22Rv1 (cell line): Measurements from ENCODE around the gene MYPOP.

Experiments used
- H3K27ac ChIP-seq: fragments of 450-650 bp; 2 replicates; pipeline ENCODE4 v1.5.1; 2017
- ZFX ChIP-seq: fragments of 450-650 bp; IDR thresholded peaks from 2 replicates; pipeline ENCODE4 v1.6.1; 2017; ENCODE audit warnings: antibody characterized with exemption, borderline replicate concordance
- TF ChIP-seq, protein P1 (sequence below): fragments of 450-650 bp; IDR thresholded peaks from 2 replicates; pipeline ENCODE4 v1.5.1; 2017; ENCODE audit warnings: mild to moderate bottlenecking

The MYPOP gene

DNA sequence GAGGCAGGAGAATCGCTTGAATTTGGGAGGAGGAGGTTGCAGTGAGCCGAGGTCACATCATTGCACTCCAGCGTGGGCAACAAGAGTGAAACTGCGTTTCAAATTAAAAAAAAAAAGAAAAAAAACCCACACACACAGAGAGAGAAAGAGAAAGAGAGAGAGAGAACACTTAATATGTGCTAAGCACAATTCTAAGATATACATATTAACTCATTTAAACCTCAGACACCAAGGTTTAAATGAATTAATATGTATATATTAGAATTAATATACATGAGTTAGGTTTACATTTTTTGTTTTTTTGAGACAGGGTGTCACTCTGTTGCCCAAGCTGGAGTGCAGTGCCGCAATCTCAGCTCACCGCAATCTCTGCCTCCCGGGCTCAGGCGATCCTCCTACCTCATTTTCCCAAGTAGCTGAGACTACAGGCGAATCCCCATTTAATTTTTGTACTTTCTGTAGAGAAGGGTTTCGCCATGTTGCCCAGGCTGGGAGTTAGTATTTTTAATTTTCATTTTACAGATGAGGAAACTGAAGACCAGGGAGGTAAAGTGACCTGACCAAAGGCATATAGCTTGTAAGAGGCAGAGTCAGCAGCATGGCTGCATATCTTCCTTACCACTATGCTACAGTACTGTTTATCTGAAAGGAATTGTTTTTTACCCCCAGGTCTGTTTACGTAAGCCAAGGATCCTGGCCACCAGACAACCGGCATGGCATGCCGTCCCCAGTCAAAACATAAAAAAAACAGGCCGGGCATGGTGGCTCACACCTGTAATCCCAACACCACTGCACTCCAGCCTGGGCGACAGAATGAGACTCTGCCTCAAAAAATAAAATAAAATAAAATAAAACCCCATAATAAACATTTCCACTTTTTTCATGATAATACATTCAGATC lies 41.8 kb downstream of the MYPOP start:
- peak overlapping the region; percentile 88 for H3K27ac ChIP-seq
- TF ChIP-seq, protein P1, sequence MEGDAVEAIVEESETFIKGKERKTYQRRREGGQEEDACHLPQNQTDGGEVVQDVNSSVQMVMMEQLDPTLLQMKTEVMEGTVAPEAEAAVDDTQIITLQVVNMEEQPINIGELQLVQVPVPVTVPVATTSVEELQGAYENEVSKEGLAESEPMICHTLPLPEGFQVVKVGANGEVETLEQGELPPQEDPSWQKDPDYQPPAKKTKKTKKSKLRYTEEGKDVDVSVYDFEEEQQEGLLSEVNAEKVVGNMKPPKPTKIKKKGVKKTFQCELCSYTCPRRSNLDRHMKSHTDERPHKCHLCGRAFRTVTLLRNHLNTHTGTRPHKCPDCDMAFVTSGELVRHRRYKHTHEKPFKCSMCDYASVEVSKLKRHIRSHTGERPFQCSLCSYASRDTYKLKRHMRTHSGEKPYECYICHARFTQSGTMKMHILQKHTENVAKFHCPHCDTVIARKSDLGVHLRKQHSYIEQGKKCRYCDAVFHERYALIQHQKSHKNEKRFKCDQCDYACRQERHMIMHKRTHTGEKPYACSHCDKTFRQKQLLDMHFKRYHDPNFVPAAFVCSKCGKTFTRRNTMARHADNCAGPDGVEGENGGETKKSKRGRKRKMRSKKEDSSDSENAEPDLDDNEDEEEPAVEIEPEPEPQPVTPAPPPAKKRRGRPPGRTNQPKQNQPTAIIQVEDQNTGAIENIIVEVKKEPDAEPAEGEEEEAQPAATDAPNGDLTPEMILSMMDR, result no peak

DNA sequence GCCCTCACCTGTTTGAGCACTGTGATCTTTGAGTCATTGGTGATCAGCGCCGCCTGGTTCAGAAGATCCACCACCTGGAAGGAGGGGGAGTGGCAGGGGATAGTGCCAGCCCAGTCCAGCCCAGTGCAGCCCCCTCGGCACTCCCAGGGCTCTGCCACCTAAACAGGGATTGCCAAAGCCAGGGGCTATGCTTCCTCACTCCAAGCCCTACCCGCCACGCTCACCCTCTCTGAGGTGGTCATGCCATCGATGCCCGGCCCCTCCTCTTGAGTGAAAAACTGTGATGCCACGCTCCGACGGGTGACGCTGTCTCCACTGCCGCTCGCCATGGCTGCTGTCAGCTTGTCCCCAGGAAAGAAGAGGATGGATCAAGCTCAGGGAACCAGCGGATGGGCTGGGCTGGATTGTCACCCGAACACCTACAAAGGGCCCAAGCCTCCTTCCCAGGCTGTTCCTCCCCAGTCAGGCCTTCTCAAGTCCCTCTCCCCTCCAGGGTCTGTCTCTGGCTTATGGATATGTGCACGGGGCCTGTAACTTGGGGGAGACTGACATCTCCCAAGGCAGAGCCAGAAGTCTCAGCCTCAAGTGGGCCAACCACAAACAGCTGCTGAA lies 48.1 kb downstream of the MYPOP start:
- TF ChIP-seq, protein P1, result no peak
- no peak for TF ChIP-seq ZFX
- H3K27ac ChIP-seq, result no peak overlapping the region

DNA sequence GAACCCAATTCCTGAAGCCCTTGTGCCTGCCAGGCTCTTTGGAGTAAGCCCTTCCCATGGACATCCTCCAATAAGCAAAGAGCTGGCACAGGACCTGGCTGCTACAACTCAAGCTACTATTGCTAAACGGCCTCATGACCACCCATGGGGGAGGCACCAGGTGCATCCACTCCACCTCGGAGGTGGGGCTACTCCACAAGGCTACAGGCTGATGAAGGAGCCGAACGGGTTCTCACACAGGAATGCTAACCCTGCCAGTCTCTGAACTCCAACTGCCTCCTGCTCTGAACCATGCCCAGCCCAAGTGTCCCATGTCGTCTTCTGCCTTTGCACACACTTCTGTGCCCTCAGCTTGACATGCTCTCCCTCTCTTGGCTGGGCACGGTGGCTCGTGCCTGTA lies 49.4 kb downstream of the MYPOP start:
- H3K27ac ChIP-seq, result no peak overlapping the region
- TF ChIP-seq, protein P1, result no peak
- TF ChIP-seq ZFX, result no peak

DNA sequence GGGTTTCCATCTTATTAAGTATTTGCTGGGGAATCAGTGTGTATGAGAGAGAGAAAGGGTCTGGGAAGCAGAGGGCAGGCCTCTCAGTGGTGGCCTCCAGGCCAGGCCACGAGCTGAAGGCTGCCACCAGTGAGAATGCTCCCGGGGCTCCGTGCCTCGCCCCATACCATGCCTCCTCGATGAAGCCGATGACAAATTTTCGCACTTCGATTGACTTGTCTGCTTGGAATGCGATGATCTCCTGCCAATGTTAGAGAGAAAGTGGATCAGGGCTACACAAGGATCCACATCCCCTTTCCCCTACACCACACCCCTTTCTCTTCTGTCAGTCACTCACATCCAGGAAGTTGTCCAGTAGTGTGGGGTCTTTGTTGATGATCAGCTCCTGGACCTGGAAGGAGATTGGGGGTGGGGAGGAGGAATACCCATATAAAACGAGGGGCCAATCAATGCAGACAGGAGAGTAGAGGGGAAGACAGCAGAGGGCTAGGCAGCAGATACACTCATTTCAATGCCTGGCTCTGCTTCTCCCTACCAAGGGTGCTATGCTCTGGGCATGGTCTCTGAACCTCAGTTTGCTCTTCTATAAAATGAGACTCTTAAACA lies 50.2 kb downstream of the MYPOP start:
- no peak overlapping the region for H3K27ac ChIP-seq
- TF ChIP-seq ZFX, result no peak

- TF ChIP-seq ZFX, result no peak
- TF ChIP-seq, protein P1, result peak; percentile 30
Measured at GRCh38 chr19:45848922-45849321, 53.5 kb downstream of the MYPOP start.

DNA sequence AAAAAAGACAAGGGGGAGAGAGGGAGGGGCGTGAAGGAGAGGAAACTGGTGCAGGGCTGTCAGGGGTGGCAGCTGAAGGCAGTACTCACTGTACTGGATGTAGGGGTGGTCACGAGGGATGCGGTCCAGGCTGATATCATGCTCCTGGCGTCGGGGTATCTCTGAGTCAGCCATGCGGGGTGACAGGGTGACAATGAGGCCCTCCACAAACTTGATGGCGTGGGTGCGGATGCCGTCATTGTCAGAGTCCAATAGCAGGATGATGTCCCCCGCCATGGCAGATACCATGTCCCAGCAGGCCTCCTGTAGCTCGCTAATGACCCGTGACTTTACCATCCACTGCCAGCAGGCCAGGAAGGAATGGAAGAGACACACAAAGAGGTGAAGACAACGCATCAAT lies 54.8 kb downstream of the MYPOP start:
- TF ChIP-seq, protein P1, result no peak
- TF ChIP-seq ZFX, result no peak
- H3K27ac ChIP-seq, result no peak overlapping the region

More at GRCh38 chr19:45848922-45849321, 53.5 kb downstream of the MYPOP start:
- no peak overlapping the region for H3K27ac ChIP-seq

GRCh38 chr19:45842198-45842597 lies 60.2 kb downstream of the MYPOP start:
- H3K27ac ChIP-seq, result no peak overlapping the region
- TF ChIP-seq, protein P1, result no peak
- no peak for TF ChIP-seq ZFX
